DMS53 treated with DMSO at 0.1 percent for 48 hours (cell line): ENCODE results near the gene CPNE9.

Experiments
- DNase-seq: peaks from one replicate; lab custom pipeline; 2025; ENCODE audit not compliant: unreplicated experiment; lab: John Stamatoyannopoulos, UW

CPNE9 gene

GRCh38 chr3:9715136-9715535 lies 11.5 kb downstream of the CPNE9 start:
- DNase-seq = no peak

- DNase-seq = no peak
Measured at GRCh38 chr3:9715764-9716437, 12.3 kb downstream of the CPNE9 start.

- DNase-seq = no peak
Measured at GRCh38 chr3:9716801-9717555, 13.3 kb downstream of the CPNE9 start.

- no peak for DNase-seq
Measured at GRCh38 chr3:9717563-9717962, 13.9 kb downstream of the CPNE9 start.

- DNase-seq = no peak
Measured at GRCh38 chr3:9718118-9718517, 14.5 kb downstream of the CPNE9 start.

- no peak for DNase-seq
Measured at GRCh38 chr3:9721015-9721699, 17.5 kb downstream of the CPNE9 start.

GRCh38 chr3:9721700-9722060 lies 18.0 kb downstream of the CPNE9 start:
- DNase-seq = no peak

- DNase-seq = no peak
Measured at GRCh38 chr3:9725775-9726515, 22.3 kb downstream of the CPNE9 start.

- no peak for DNase-seq
Measured at GRCh38 chr3:9727041-9727595, 23.5 kb downstream of the CPNE9 start.

- no peak for DNase-seq
Measured at GRCh38 chr3:9727743-9728142, 24.1 kb downstream of the CPNE9 start.

- DNase-seq = no peak
Measured at GRCh38 chr3:9729419-9729818, 25.8 kb downstream of the CPNE9 start.

- no peak for DNase-seq
Measured at GRCh38 chr3:9730657-9731205, 27.1 kb downstream of the CPNE9 start.

GRCh38 chr3:9731206-9732079 lies 27.8 kb downstream of the CPNE9 start, which contains the start of gene BRPF1:
Gene BRPF1 (plus strand): TSS chr3:9731735. CDS start chr3:9734141, 2,406 bp downstream.
- DNase-seq = peak; percentile 46

GRCh38 chr3:9732080-9732739 lies 28.6 kb downstream of the CPNE9 start:
- DNase-seq = no peak

- DNase-seq = no peak
Measured at GRCh38 chr3:9732740-9733115, 29.1 kb downstream of the CPNE9 start.

- no peak for DNase-seq
Measured at GRCh38 chr3:9736831-9737230, 33.2 kb downstream of the CPNE9 start.

- DNase-seq = no peak
Measured at GRCh38 chr3:9739181-9739580, 35.5 kb downstream of the CPNE9 start.

GRCh38 chr3:9742560-9742959 lies 38.9 kb downstream of the CPNE9 start:
- no peak for DNase-seq

- no peak for DNase-seq
Measured at GRCh38 chr3:9743548-9743947, 39.9 kb downstream of the CPNE9 start.
